GM18498 (cell line): ENCODE results near the gene MIF4GD.

Experiments
- ATAC-seq: cut with Tn5 transposase; IDR thresholded peaks from one replicate; pipeline ENCODE4 v1.9.1; 2021; ENCODE audit warnings: mild to moderate bottlenecking, moderate library complexity; ENCODE audit not compliant: unreplicated experiment

Gene MIF4GD

DNA sequence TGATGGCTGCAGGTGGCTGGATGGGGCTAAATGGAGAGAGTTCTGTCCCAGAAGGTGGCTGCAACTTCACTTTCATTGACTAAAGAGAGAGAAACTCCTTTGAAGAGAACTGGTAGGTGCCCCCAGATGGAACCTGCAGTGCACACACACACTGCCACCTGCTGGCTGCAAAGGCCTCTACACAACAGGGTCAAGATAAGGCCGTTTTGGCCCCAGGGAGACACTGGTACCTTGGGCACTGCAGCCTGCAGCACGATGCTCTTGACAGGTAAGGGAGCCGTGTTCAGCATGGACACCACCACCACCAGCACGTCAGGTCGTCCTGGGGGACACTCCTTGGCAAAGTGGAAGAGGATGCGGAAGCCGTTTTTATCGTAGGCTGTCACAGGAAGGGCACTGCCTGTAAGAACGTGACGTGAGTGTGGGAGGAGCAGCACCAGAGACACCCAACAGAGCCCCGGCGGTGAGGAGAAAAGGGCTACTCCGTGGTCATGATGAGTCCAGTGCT lies 32.3 kb downstream of the MIF4GD start:
- ATAC-seq: peak; percentile 53

DNA sequence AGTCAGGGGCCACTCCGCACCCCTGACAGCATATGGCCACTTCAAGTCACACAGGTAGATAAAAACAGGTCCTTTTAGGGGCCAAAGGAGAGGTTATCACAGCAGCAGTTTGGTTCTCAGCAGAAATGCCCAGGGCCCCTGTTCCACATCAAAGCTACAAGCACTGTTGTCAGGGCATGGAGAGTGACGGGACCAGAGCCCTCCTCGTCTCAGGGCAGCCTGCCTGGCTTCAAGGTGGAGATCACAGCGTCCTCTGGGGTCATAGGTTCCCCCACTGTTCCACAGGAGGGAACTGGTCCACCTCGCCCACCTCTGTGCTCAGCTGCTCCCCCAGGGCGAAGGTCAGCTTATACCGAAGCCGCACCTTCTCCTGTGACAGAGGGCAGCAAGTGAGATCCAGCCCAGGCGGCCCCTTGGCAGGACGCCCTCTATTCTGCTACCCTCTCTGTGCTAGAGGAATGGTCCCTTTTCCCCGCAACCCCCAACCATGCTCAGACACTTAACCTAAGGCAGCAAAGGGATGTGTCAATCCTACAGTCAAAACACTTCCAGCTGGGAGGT lies 32.9 kb downstream of the MIF4GD start:
- ATAC-seq: no peak

DNA sequence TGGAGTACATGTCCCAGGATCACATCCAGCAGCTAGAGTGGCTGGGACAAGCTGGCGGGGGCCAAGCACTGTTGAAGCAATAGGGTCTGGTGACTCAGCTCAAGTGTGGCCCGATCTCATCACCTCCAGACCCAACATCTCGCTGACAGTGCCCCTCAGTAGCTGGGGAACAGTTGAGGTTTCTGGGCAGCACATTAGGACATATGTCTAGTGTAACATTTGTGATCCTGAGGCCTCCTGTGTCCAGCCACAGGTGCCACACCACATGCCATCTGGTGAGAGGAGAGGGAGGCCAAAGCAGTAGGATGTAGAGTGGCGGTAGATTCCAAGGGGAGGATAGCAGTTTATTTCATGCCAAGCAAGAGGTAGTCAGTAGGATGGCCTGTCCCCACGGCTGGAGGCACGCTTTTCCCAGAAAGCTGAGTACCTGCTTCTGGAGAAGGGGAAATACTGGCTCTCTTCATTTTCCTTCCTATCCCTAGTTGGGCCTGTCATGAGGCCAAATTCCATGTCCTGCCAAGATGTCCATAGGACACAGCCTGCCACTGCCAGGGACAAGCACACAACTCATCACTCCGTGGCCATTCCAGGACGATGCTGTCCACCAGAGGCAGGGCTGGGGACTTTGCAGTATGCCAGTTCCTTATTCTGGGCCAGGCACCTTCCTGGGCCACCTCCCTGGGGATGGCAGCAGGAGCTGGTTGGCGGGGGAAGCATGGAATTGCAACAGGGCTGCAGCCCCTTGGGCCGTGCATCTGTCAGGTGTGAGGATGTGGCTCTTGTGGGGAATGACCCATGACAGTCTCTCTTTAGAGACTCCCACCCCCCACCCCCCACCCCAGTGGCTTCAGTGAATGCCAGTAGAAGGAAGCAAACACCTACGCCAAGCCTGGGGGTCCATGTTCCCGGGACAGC lies 33.7 kb downstream of the MIF4GD start:
- no peak for ATAC-seq

DNA sequence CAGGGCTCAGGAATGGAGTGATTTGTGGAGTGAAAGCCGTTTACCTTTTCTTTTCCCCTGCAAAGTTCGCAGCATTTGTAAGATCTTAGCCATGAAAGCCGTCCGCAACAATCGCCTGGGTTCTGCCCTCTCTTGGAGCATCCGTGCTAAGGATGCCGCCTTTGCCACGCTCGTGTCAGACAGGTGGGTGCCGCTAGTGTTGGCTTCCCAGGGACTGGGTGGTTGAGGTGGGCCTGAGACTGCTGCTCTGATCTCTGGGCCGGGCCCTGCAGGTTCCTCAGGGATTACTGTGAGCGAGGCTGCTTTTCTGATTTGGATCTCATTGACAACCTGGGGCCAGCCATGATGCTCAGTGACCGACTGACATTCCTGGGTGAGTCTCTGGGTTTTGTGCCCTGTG lies 38.2 kb downstream of the MIF4GD start:
- no peak for ATAC-seq

DNA sequence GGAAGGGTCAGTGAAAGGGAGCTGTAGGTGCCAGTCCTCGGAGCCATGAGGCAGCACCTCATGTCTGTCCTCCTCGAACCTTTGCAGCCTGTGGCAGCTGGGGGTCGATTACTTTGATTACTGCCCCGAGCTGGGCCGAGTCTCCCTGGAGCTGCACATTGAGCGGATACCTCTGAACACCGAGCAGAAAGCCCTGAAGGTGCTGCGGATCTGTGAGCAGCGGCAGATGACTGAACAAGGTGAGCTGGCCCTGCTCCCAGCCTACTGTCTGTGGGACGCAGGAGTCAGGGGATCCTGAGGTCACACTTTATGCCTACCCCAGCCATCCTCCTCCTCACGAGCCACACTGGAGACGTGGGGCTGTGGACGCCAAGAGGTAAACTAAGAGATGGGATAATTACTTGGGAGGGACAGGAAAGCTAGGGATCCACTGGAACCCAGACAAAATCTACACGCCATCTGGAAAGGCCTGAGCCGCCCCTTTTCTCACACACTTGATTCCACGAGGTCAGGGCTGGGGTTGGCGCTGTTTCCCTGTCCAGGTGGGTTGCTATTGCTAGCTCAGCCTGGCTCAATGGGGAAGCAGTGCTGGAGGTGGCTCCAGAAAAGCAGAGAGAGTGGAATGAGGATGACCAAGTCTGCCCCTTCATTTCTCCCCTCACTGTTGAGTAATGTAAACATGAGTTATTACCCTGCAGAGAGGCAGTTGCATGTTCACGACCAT lies 39.1 kb downstream of the MIF4GD start:
- no peak for ATAC-seq

DNA sequence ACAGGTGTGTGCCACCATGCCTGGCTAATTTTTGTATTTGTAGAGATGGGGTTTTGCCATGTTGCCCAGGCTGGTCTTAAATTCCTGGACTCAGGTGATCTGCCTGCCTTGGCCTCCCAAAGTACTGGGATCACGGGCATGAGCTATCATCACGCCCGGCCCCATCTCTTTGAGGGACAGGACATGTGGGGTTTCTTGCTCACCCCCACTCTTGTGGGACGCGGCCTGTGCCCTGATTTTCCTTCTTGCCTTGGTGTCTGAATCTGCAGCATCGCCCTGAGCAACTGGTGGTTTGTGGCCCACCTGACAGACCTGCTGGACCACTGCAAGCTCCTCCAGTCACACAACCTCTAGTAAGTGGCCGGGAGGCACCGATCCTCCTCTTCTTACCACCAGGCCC lies 40.0 kb downstream of the MIF4GD start:
- no peak for ATAC-seq

DNA sequence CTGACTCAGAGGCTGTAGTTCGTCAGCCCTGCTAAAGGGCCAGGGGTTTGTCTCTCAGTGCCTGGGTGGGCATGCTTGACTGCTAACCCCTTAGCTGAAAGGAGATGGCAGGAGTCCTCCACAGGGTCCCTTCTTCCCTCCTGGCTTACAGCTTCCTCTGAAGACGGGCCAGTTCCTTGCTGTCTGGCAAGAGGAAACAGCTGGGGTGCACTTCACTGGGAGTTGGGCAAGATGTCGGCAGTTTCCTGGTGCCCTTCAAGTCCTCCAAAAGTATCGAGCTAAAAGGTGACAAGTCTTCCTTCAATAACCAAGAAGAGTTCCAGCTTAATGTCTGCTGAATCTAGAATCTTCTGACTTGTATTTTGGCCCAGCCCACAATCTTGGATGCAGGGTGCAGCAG lies 42.2 kb downstream of the MIF4GD start:
- no peak for ATAC-seq

DNA sequence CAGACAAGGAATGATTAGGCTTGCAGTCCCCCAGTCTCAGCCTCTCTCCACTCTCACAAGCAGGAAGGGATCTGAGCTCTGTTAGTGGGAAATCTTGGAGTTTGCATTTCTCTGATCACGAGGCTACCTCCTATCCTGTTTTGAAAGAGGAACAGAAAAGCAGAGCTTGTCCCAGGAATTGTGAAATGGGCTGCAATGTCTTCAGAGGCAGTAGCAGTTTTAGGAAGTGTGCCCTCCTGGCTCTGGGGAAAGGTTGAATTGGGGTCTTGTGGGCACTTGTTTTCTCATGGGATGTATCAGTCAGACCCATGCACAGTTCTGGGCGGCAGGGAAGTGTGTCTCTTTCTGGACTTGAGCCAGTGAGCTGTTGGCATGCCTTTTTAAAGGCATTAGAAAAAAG lies 42.7 kb downstream of the MIF4GD start:
- no peak for ATAC-seq

DNA sequence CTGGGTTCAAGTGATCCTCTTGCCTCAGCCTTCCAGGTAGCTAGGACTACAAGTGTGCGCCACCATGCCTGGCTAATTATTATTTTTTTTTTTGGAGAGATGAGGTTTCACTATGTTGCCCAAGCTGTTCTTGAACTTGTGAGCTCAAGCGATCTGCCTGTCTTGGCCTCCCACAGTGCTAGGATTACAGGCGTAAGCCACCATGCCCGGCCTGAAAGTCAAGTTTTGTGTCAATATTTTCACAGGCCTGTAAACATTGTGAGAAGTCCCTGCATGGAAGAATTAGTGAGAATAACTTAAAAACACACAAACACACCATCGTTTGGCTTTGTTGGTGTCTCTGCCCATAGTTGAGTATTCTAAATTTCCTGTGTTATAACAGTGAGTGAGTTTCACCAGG lies 43.3 kb downstream of the MIF4GD start:
- no peak for ATAC-seq

DNA sequence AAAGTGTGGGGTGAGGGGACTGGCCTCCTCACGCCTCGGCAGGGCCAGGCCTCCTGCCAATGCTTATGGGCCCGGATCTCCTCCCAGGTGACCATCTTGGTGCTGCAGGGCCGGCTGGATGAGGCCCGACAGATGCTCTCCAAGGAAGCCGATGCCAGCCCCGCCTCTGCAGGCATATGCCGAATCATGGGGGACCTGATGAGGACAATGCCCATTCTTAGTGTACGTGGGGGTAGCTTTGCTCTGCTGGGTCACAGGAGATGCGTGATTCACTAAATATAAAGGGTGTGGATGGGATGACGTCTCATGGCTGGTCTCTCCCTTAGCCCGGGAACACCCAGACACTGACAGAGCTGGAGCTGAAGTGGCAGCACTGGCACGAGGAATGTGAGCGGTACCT lies 46.0 kb downstream of the MIF4GD start:
- no peak for ATAC-seq

DNA sequence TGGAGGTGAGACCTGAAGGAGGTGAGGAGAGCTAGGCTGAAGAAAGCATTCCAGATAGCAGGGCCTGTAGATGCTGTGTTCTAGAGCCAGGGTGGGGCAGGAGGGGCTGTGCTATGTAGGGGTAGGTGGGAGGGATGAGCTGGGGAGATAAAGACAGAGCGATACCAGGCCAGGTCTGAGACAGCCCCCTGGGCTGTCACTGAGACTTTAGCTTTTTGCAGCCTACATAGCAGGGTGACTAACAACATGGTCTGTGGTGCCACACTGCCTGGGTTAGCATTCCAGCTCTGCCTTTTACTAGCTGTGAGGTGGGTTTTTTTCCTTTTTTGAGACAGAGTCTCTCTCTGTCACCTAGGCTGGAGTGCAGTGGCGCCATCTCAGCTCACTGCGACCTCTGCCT lies 51.2 kb downstream of the MIF4GD start:
- ATAC-seq: no peak

DNA sequence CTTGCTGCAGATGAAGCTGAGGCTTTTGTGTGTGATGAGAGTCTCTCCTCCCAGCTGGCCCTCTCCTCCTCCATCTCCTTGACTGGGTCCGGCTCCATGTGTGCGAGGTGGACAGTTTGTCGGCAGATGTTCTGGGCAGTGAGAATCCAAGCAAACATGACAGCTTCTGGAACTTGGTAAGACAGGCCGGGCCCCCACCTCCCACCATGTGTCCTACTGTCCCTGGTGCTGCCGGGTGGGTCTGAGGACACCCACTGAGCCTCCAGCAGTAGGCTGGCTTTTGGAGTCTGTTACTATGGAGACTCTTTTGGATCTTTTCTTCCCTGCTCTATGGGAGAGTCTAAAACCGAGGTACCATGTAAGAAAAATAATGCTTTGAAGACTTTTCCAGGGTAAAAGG lies 52.9 kb downstream of the MIF4GD start:
- ATAC-seq: no peak
